ENCODE results near the gene SLC19A1.

GRCh38 chr21:45472445-45473365, 69.5 kb downstream of the SLC19A1 start:
- TF ChIP-seq CTCF (conservative IDR thresholded peaks at IDR 0.05) (no peak), ZFX (IDR thresholded peaks at IDR 0.05) (no peak)

Measured in C4-2B (cell line).